Activated T-cell treated with anti-CD3 and anti-CD28 coated beads, Interleukin-2, amount 50 U/mL, for 4 hours (primary cell): ENCODE data around the gene ASCL2. TPM values are rescaled to one million over a fixed set of nuclear protein-coding genes. Genes with fewer than 3 reads are reported as not detected.

Experiments used
- total RNA-seq, 3 donors: library from RNA; stranded (reverse); gene quantifications; one replicate each; pipeline ENCODE4 v1.2.1, GENCODE V29; 2021

Gene ASCL2
- total RNA-seq, 3 donors from 2014 or later = 1.2 to 2.4 (median 1.7) TPM

Other genes starting within 250 kb of the ASCL2 start
- 10 to 100 TPM in 1 of 3 donors, 1 to 10 TPM in 2; 4.6 to 12.5 (median 5.7) TPM for gene IGF2, start 131.2 kb downstream of the ASCL2 start, total RNA-seq
- not detected for gene INS, start 109.4 kb downstream of the ASCL2 start, total RNA-seq
- gene TH, start 98.8 kb downstream of the ASCL2 start, total RNA-seq = not detected
- 1 to 10 TPM; 1.3 to 2.9 (median 1.8) TPM for gene C11orf21, start 31.3 kb upstream of the ASCL2 start, total RNA-seq
- 1 to 10 TPM; 2.9 to 4.6 (median 4.3) TPM for gene TSPAN32, start 31.4 kb upstream of the ASCL2 start, total RNA-seq
- gene CD81, start 106.7 kb upstream of the ASCL2 start, total RNA-seq = 100 to 1,000 TPM; 205 to 227 (median 209) TPM
- gene TSSC4, start 130.2 kb upstream of the ASCL2 start, total RNA-seq = 100 to 1,000 TPM; 119 to 127 (median 122) TPM
- not detected for gene TRPM5, start 173.9 kb upstream of the ASCL2 start, total RNA-seq
- 1 to 10 TPM; 2.3 to 3.0 (median 2.8) TPM for gene KCNQ1, start 174.4 kb upstream of the ASCL2 start, total RNA-seq